PC-9 (cell line): Measurements from ENCODE around the gene SELENOM. TPM values are rescaled to one million over a fixed set of nuclear protein-coding genes. Genes with fewer than 3 reads are reported as not detected.

Source experiments
- BruUV-seq: library from RNA; stranded (reverse); fragments of 400-500 nt; replicated peaks from 2 replicates; lab custom pipeline; 2021; lab: Mats Ljungman, UMichigan
- CTCF ChIA-PET: fragments of 300-600 bp; sonication (Branson Sonifier 250); formaldehyde crosslinking; loops from one replicate; lab custom pipeline; 2022; ENCODE audit warnings: antibody characterized with exemption; lab: Charles Lee
- POLR2A ChIA-PET: fragments of 300-600 bp; sonication (Branson Sonifier 250); formaldehyde crosslinking; loops from one replicate; lab custom pipeline; 2022; ENCODE audit warnings: antibody characterized with exemption; ENCODE audit not compliant: unreplicated experiment; lab: Charles Lee
- DNase-seq, 2 experiments: peaks; one replicate each; pipeline versions ENCODE4 v3.0.0 to v3.0.0-alpha.2; 2015 to 2022; ENCODE audit warnings: mixed read lengths in 1 of 2
- H2AFZ ChIP-seq: fragments of 200-600 bp; sonication (generic); 2 replicates; pipeline ENCODE4 v1.8.1; 2017; ENCODE audit warnings: antibody characterized with exemption
- H3F3A ChIP-seq: fragments of 200-600 bp; sonication (generic); 2 replicates; pipeline ENCODE4 v1.8.1; 2017; ENCODE audit warnings: antibody characterized with exemption, mild to moderate bottlenecking, low read depth; ENCODE audit not compliant: insufficient read depth
- H3K27ac ChIP-seq: fragments of 200-600 bp; sonication (generic); 2 replicates; pipeline ENCODE4 v1.6.1; 2016; ENCODE audit warnings: mixed run types
- H3K27me3 ChIP-seq: fragments of 200-600 bp; sonication (generic); 2 replicates; pipeline ENCODE4 v1.6.1; 2016; ENCODE audit warnings: low read depth, mixed run types; ENCODE audit not compliant: insufficient read depth
- H3K36me3 ChIP-seq: fragments of 200-600 bp; sonication (generic); 2 replicates; pipeline ENCODE4 v1.6.1; 2016; ENCODE audit warnings: low read depth, mixed run types
- H3K4me1 ChIP-seq: fragments of 200-600 bp; sonication (generic); replicated peaks from 2 replicates; pipeline ENCODE4 v1.6.1; 2016; ENCODE audit warnings: mixed run types; ENCODE audit not compliant: insufficient read depth
- H3K4me2 ChIP-seq: fragments of 200-600 bp; sonication (generic); 2 replicates; pipeline ENCODE4 v1.6.1; 2017; ENCODE audit warnings: mixed run types
- H3K4me3 ChIP-seq: fragments of 200-600 bp; sonication (generic); 2 replicates; pipeline ENCODE4 v1.6.1; 2016; ENCODE audit warnings: mixed run types
- H3K79me2 ChIP-seq: fragments of 200-600 bp; sonication (generic); 2 replicates; pipeline ENCODE4 v1.6.1; 2017; ENCODE audit warnings: low read depth, mixed run types
- H3K9me2 ChIP-seq: fragments of 200-600 bp; sonication (generic); 2 replicates; pipeline ENCODE4 v1.8.1; 2017; ENCODE audit warnings: mild to moderate bottlenecking; ENCODE audit not compliant: insufficient read depth
- H3K9me3 ChIP-seq: fragments of 200-600 bp; sonication (generic); 2 replicates; pipeline ENCODE4 v1.8.1; 2016; ENCODE audit warnings: low read depth; ENCODE audit not compliant: insufficient read depth
- H4K20me1 ChIP-seq: fragments of 200-600 bp; sonication (generic); 2 replicates; pipeline ENCODE4 v1.8.1; 2017; ENCODE audit not compliant: insufficient read depth
- EZH2 ChIP-seq: fragments of 200-600 bp; sonication (generic); IDR thresholded peaks from 2 replicates; pipeline ENCODE4 v1.8.0; 2017; ENCODE audit warnings: antibody characterized with exemption, low read depth
- intact Hi-C: fragments of 100-400 bp; cut with micrococcal nuclease; formaldehyde crosslinking; loops from one replicate; pipeline ENCODE4 v1.10.0; 2022; ENCODE audit not compliant: unreplicated experiment
- total RNA-seq: library from RNA; stranded (reverse); gene quantifications from 2 replicates; pipeline ENCODE4 v1.2.3, GENCODE V29; 2021
- TF ChIP-seq, protein P1 (sequence below): fragments of 200-600 bp; sonication (generic); conservative IDR thresholded peaks from 2 replicates; pipeline ENCODE4 v1.6.1; 2017; ENCODE audit warnings: mixed run types, antibody characterized with exemption, mild to moderate bottlenecking, moderate library complexity

Gene SELENOM
- total RNA-seq, 1 experiment from 2014 or later, result 20.7 TPM

DNA sequence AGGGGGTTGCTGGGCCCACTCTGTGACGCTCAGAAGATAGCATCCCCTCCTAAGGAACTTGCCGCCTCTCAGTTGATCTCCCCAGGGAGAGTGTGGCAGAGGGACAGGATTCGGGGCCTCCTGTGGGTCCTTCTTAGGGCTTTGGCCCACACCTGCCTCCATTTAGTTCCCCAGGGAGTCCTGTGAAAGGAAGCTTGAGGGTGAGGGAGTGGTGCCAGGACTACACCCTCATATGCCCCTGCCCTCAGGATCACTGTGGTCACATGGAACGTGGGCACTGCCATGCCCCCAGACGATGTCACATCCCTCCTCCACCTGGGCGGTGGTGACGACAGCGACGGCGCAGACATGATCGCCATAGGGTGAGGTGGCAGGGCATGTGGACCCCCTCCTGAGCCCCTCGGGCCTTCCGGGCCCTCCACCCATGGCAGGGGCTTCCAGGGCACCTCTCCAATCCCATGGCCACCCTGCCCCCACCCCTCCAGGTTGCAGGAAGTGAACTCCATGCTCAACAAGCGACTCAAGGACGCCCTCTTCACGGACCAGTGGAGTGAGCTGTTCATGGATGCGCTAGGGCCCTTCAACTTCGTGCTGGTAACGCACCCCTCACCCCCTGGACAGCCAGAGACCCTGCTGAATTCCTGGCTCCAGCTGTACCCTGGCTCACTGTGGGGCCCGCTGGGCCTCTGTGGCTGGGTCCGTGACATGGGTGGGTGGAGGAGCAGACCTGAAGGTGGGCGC, 18.9 kb upstream of the SELENOM start:
- H4K20me1 ChIP-seq, result no peaks in the 10 kb centered on the region
- no peaks in the 10 kb centered on the region for H3K9me3 ChIP-seq
- intact Hi-C loops, result no loop called here
- H3K9me2 ChIP-seq, result no peaks in the 10 kb centered on the region
- H3K27me3 ChIP-seq, result peaks cover 16% of the 10 kb centered on the region; the same call in 1 of the 2 replicates
- ChIA-PET CTCF (no interaction called here), POLR2A (no interaction called here)
- no TSS peak for BruUV-seq
- no peak for TF ChIP-seq EZH2
- TF ChIP-seq, protein P1, sequence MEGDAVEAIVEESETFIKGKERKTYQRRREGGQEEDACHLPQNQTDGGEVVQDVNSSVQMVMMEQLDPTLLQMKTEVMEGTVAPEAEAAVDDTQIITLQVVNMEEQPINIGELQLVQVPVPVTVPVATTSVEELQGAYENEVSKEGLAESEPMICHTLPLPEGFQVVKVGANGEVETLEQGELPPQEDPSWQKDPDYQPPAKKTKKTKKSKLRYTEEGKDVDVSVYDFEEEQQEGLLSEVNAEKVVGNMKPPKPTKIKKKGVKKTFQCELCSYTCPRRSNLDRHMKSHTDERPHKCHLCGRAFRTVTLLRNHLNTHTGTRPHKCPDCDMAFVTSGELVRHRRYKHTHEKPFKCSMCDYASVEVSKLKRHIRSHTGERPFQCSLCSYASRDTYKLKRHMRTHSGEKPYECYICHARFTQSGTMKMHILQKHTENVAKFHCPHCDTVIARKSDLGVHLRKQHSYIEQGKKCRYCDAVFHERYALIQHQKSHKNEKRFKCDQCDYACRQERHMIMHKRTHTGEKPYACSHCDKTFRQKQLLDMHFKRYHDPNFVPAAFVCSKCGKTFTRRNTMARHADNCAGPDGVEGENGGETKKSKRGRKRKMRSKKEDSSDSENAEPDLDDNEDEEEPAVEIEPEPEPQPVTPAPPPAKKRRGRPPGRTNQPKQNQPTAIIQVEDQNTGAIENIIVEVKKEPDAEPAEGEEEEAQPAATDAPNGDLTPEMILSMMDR, result no peak
- H3K36me3 ChIP-seq, result no peaks in the 10 kb centered on the region
- peaks cover 18% of the 10 kb centered on the region for H3K4me1 ChIP-seq
- H3K27ac ChIP-seq, result no peak overlapping the region
- H3K79me2 ChIP-seq, result no peaks in the 10 kb centered on the region
- no peak overlapping the region for H3K4me2 ChIP-seq
- no peak for DNase-seq
- H2AFZ ChIP-seq, result no peak overlapping the region
- H3F3A ChIP-seq, result peaks cover 17% of the 10 kb centered on the region; the same call in 1 of the 2 replicates
- H3K4me3 ChIP-seq, result no peak overlapping the region

DNA sequence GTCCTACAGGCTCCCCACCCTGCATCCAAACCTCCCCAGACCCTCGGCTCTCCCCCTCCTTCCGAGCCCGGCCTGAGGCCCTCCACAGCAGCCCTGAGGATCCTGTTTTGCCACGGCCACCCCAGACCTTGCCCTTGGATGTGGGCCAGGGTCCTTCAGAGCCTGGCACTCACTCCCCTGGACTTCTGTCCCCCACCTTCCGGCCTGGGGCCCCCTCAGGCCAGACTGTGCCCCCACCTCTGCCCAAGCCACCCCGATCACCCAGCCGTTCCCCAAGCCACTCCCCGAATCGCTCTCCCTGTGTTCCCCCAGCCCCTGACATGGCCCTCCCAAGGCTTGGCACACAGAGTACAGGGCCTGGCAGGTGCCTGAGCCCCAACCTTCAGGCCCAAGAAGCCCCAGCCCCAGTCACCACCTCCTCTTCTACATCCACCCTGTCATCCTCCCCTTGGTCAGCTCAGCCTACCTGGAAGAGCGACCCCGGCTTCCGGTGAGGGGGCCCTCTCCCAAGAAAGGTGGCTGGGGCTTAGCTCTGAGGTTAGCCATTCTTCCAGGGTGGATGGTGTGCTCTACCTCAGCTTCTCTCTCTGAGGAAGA, 18.3 kb upstream of the SELENOM start:
- Histone ChIP-seq H3F3A (peaks cover 10% of the 10 kb centered on the region; the same call in 1 of the 2 replicates), H3K9me3 (no peaks in the 10 kb centered on the region), H3K27me3 (peaks cover 16% of the 10 kb centered on the region; the same call in 1 of the 2 replicates), H3K4me3 (no peak overlapping the region), H3K79me2 (no peaks in the 10 kb centered on the region), H3K4me1 (peaks cover 12% of the 10 kb centered on the region), H4K20me1 (no peaks in the 10 kb centered on the region), H3K4me2 (no peak overlapping the region), H2AFZ (no peak overlapping the region), H3K9me2 (no peaks in the 10 kb centered on the region), H3K36me3 (no peaks in the 10 kb centered on the region), H3K27ac (no peak overlapping the region)
- CTCF ChIA-PET, result no interaction called here
- DNase-seq, result peak in 1 of 2 experiments; percentile 24
- BruUV-seq, result no TSS peak
- TF ChIP-seq, protein P1, result no peak
- POLR2A ChIA-PET, result no interaction called here
- intact Hi-C loops, result no loop called here

DNA sequence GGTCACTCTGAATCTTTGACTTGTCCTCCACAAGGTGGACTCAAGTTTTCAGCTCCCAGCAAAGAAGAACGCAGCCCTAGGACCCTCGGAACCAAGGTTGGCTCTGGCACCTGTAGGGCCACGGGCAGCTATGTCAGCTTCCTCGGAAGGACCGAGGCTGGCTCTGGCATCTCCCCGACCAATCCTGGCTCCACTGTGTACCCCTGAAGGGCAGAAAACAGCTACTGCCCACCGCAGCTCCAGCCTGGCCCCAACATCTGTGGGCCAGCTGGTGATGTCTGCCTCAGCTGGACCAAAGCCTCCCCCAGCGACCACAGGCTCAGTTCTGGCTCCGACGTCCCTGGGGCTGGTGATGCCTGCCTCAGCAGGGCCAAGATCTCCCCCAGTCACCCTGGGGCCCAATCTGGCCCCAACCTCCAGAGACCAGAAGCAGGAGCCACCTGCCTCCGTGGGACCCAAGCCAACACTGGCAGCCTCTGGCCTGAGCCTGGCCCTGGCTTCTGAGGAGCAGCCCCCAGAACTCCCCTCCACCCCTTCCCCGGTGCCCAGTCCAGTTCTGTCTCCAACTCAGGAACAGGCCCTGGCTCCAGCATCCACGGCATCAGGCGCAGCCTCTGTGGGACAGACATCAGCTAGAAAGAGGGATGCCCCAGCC, 17.6 kb upstream of the SELENOM start:
- peak in 1 of 2 experiments; percentile 30 for DNase-seq
- Histone ChIP-seq H3K4me2 (no peak overlapping the region), H2AFZ (no peak overlapping the region), H3K4me3 (no peak overlapping the region), H3K27ac (no peak overlapping the region), H3K9me2 (no peaks in the 10 kb centered on the region), H4K20me1 (no peaks in the 10 kb centered on the region), H3K27me3 (peaks cover 16% of the 10 kb centered on the region; the same call in 1 of the 2 replicates), H3K9me3 (no peaks in the 10 kb centered on the region), H3K79me2 (no peaks in the 10 kb centered on the region), H3F3A (peaks cover 5% of the 10 kb centered on the region; the same call in 1 of the 2 replicates), H3K4me1 (peaks cover 6% of the 10 kb centered on the region; the same call in 1 of the 2 replicates), H3K36me3 (no peaks in the 10 kb centered on the region)
- ChIA-PET CTCF (no interaction called here), POLR2A (no interaction called here)
- TF ChIP-seq, protein P1, result no peak
- TF ChIP-seq EZH2, result no peak
- intact Hi-C loops, result no loop called here
- no TSS peak for BruUV-seq
